Stimulated activated CD4-positive, alpha-beta T cell treated with anti-CD3 and anti-CD28 coated beads, Interleukin-15, amount 100 ng/mL, for 24 hours (primary cell): ENCODE results near the gene GSC2.

ENCODE experiments used
- DNase-seq: peaks from one replicate; pipeline ENCODE4 v3.0.0-alpha.2; 2020

GSC2 gene

DNA sequence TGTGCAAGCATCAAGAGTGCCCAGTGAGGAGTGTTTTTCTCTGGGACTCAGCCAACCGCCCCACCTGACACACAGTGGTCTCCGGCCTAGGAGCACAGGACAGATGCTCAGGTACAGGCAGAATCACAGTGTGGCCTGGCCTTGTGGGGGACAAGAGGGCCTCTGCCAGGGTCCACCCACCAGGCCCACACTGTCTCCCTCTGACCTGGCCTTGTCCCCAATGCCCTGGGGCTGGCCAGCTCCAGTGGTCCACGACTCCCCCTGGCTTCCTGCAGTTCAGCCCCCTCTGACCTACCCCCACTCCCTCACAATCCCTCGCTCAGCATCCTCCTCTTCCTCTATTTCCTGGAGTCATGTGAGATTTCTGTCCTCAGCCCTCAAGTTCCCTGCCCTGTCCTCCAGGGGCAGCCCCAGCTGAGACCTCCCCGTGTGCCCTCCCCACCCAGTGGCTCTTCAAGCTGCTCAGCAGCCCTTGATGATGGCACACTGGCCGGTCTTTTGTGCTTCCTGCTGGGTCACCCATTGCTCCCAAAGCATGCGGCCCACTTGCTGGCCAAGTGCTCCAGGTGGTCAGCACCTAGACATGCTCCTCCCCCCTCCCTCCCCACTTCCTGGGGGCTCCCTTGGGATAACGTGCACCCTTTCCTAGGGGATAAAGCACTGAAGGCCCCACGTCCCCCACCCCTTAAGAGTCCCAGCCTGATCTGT is 17.2 kb downstream of the GSC2 start:
- no peak for DNase-seq

DNA sequence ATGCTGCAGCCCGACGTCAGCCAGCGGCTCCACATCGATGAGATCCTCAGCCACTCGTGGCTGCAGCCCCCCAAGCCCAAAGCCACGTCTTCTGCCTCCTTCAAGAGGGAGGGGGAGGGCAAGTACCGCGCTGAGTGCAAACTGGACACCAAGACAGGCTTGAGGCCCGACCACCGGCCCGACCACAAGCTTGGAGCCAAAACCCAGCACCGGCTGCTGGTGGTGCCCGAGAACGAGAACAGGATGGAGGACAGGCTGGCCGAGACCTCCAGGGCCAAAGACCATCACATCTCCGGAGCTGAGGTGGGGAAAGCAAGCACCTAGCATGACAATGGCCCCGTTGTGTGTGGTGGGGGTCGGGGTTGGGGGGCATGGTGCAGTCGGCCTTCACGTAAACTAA is 17.9 kb downstream of the GSC2 start:
- no peak for DNase-seq

DNA sequence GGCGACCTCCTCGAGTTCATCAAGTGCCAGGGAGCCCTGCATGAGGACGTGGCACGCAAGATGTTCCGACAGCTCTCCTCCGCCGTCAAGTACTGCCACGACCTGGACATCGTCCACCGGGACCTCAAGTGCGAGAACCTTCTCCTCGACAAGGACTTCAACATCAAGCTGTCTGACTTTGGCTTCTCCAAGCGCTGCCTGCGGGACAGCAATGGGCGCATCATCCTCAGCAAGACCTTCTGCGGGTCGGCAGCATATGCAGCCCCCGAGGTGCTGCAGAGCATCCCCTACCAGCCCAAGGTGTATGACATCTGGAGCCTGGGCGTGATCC is 18.4 kb downstream of the GSC2 start:
- no peak for DNase-seq

DNA sequence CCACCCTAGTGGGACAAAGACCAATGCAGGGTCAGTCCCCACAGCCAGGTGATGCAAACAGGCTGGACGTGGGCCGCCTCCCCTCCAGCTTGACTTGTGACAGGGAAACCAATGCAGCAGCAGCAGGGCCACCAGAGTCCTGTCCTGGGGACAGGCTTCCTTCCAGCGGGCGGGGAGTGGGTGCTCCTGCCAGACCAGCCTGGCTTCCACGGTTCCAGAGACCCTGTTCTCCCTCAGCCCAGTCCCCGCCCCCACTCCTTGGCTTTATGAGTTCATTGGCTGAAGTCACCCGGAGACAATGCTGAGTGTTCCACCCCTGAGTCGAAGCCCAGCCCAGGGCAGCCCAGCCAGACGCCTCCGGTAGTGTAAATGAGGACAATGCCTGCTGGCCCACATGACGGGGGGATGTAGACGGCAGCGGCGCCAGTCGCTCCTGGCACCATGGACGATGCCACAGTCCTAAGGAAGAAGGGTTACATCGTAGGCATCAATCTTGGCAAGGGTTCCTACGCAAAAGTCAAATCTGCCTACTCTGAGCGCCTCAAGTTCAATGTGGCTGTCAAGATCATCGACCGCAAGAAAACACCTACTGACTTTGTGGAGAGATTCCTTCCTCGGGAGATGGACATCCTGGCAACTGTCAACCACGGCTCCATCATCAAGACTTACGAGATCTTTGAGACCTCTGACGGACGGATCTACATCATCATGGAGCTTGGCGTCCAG is 19.0 kb downstream of the GSC2 start, which contains the start of gene TSSK2:
Gene TSSK2 (plus strand): TSS at position 350 of the 726 bp plus-strand sequence. CDS start 92 bp downstream, at position 442.
- DNase-seq = no peak

DNA sequence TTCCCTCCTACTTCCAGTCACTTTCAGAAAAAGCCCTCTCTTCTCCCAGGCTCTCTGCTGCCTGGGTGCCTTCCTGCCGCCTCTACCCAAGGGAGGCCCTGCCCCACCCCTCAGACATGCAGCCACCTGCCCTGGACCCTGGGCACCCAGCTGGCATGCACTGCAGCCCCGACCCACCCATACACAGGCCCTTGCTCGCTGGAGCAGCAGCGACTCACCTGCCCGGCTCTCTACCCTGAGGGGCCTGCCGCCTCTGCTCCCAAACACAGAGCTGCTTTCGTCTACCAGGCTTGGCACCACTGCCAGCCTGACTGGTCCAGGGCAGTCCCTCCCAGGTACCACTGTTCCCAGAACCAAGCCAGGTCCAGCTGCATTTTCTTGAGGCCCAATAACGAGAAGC is 20.2 kb downstream of the GSC2 start:
- no peak for DNase-seq

DNA sequence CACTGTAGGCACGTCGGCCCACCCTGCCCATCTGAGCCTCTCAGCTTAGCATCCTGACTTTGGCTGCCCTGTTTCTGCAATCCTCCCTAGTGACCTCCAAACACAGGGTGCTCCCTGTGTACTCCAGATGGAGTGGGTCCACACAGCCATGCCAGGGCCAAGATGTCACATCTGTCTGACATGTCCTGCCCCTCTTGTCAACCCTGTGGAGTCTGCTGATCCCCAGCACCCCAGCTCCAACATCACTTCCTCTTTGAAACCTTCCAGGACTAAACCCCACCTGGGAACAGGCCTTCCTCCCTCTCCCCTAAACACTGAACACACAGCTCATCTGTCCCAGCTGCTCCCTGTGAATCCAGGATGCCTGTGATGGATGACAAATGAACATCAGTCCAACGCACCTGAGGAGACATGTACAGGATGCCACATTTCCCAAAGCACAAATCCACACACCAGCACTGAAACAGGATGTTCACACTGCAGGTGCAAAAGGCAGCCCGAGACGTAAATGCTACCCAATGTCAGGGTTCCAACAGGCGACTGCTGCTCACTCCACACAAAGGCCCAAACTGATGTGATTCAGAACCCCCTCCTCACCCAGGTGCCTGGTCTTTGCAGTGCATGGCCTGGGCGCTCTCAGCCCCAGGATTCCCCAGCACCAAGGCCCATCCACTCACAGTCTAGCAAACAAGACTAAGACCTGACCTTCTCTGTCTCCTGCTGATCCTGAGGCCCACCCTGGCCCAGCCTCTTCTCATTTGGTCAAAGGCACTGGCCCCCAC is 21.0 kb downstream of the GSC2 start:
- DNase-seq = no peak

DNA sequence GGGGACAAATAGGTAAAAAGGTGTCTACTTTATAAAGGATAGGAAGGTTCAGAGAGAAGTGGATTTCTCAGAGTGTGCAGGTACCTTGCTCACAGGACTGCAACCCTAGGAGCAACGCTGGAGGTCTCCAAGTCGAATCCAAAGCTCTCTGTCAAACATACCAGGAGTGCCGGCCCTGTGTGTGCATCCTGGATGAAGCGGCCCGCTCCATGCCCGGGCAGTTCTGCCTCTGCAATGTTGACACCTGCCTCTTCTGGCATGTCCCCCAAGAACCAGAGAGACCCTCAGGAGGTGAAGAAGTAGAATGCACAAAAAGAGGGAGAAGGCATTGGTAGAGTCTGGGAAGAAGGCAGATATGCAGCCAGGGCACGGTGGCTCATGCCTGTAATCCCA is 22.1 kb downstream of the GSC2 start:
- no peak for DNase-seq

DNA sequence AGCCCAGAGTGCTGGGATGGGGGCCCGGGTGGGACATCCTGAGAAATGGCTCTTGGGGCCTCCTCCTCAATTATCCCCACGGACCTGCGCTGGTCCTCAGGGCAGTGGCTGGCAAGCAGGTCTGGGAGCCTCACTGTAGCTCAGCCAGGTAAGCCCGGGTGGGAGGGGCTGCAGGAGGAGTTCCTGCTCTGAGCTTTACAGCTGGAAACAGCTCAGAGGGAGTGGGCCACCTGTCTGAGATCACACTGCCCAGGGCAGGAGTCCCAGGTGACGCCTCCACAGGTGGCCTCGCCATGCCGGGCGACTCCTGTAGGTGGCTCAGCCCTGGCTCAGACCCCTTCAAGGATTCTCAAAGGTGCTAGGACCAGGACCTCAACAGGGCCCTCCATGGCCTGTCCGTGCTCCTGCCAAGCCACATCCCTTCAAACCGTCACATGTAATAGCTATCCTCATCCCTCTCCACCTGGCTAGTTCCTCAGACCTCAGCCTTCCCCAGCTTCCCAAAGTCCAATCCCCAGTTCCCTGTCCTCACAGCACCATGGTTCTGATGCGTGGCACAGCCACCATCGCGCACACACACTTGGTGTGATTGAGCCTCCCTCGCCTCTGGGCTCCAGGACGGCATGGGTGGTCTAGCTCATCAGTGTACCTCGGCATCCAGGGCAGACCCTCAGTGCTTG is 22.6 kb downstream of the GSC2 start:
- no peak for DNase-seq

DNA sequence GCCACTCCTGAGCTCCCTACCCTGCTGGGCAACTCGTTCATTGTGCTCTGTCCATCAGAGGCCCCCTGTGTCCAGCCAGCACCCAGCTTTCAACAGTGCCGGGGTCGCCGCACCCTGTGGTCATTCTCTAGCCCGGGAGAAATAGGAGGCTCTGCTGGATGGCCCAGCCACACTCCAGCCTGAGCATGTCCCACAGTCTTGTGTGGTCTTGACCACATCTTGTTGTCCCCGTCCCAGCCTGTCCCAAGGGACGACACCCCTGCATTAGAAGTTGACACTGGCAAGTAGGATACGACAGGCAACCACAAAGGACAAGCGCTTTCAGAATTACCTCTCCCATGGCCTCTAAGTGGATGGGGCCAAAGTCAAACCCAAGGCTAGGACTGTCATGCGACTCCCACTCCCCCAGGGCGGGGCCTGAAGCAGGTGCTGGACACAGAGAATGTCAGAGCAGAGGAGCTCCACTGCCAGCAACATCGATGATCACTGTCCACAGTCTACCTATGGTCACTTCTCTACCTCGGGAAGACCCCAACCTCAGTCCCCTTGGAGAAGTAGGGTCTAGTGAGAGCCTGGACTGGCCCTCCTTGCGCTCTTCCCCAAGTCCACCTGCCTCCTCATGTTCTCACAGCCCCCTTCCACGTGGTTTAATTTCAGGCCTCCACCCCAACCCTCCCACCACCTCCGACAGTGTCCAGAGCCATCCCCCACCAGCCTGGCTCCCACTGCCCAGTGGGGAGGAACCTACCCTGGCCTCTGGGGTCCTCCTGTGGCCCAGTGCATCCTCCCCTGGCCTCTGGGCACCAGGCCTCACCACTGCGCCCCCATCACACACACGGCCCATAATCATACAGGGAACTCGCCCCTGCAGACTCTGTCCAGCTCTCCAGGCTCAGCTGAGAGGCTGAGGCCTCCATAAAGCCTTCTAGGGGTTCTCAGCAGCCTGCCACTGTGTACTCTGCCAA is 23.5 kb downstream of the GSC2 start:
- DNase-seq = no peak

DNA sequence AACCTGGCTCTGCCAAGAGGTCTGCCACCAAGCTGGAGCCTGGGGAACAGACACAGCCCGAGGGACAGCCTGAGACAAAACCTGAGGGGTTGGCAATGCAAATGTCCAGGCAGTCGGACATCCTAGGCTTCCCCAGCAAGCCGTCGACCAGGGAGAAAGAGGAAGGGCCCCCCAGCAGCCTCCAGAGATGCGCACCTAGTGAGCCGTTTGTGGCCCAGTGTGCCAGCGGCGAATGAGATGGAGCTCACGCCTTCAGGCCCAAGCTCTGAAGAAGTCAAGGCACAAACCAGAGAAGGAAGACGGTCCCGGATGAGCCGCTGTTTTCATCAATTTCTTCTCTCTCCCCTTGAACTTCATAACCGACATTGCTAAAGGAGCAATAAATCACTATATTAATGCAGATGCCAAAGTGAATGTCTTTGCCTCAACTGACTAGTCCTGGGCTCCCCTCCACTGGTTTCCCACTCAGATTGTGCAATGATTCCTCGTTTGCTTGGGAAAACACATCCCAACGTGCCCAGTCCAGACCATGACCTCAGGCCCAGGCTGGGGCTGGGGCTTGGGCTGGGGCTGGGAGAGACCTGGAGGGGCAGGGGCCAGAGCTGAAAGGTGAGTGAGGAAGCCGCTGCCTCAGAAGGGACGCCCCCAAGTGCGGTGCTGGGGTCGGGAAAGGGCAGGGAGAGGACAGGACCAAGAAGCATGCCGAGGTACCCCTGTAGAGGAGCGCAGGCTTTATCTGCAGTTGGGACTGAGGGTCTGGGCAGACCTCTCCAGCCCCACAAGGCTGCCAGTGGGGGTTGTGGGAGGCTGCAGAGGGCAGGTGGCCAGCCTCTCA is 24.4 kb downstream of the GSC2 start:
- no peak for DNase-seq

DNA sequence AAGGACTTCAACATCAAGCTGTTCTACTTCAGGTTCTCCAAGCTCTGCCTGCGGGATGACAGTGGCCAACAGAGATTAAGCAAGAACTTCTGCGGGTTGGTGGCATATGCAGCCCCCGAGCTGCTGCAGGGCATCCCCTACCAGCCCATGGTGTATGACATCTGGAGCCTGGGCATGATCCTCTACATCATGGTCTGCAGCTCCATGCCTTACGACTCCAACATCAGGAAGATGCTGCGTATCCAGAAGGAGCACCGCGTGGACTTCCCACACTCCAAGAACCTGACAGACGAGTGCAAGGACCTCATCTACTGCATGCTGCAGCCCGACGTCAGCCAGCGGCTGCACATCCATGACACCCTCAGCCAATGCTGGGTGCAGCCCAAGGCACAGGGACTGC is 25.1 kb downstream of the GSC2 start:
- no peak for DNase-seq

DNA sequence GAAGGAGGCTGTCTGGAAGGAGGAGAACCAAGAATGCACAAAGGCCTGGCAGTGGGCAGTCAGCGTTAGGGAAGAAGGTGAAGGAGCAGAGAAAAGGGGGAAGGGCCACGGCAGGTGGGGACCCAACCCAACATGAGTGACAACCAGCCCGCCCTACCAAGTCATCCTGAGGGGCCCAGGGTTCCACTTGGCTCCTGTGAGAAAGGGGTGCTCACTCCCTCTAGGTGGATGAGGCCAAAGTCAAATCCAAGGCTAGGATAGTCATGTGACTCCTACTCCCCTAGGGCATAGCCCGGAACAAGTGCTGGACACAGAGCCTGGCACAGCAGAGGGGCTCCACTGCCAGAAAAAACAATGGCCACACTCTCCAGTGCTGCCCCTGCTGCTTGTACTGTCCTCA is 25.7 kb downstream of the GSC2 start:
- DNase-seq = no peak

DNA sequence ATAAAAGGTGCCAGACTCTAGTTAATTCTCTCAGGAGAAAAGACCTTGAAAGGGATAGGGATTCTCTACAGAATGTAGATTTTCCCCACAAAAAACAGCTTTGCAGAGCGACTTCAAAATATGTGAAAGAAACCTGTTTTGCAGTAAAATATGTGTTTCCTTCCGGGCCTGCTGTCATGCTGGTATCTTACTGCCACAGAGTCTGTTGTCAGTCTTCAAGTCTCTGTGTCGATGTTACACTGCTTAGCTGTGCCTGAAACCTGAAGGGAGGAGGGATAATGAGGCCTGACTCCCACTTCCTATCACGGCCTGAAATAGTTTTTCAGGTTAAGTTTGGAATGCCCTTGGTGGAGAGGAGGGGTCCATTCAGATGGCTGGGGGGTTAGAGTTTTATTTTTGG is 26.2 kb downstream of the GSC2 start:
- DNase-seq = no peak

DNA sequence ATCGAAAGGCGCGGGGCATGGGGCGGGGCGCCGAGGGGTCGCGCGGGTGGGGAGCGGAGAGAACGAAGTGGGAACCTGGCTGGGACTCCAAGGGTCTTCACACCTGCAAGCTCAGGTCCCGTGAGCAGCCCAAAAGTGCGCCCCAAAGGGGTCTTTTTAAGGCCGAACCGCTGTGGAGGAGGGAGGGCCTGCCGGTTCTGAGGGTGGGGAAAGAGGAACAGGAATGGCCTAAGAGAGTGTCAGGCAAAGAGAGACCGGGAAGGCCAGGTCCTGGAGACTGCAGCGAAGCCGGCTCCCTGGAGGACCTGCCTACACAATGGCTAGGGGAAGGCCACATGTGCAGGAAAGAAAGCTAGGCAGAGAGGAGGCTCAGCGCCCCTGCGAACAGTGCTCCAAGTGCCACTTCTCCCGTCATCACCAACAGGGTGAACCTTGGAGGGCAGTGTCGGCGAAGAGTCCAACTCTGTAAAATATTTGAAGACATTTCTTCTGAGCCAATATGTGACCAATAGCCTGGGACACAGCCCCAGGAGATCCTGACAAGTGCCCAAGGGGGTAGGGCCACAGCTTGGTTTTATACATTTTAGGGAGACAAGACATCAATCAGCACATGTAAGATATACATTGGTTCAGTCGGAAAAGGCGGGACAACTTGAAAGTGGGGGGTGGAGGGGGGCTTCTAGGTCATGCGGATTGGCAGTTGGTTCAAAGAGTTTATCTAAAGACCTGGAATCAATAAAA is 27.2 kb downstream of the GSC2 start:
- DNase-seq = no peak

DNA sequence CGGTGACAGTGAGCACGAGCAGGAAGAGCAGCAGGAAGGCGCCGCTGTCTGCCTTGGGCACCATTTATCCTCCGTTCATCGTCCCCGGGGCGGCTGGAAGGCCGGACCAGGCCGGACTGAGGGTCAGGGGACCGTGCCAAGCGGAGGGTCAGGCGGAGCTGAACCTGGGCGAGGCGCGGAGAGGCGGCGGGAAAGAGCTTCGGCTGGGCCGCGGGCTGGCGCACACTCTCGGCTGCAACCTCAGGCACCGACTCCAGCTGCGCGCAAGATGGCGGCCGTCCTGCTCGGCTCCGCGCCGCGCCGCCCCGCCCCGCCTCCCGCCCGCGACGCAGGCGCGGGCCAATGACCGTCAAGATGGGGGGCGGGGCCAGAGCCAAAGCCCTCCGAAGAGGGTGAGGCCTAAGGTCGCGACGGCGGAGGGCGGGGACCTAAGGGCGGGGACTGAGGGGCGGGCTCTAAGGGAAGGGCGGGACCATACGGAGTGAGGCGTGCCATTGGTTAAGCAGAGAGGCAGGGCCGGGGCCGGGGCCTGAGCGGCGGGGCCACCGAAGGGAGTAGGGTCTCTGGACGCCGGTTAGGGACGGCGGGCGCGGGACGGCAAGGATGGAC is 27.8 kb downstream of the GSC2 start, which contains the start of gene DGCR2:
Gene DGCR2 (minus strand): TSS at position 270 of the 609 bp plus-strand sequence. CDS start 206 bp downstream, at position 64.
- peak; percentile 97 for DNase-seq

DNA sequence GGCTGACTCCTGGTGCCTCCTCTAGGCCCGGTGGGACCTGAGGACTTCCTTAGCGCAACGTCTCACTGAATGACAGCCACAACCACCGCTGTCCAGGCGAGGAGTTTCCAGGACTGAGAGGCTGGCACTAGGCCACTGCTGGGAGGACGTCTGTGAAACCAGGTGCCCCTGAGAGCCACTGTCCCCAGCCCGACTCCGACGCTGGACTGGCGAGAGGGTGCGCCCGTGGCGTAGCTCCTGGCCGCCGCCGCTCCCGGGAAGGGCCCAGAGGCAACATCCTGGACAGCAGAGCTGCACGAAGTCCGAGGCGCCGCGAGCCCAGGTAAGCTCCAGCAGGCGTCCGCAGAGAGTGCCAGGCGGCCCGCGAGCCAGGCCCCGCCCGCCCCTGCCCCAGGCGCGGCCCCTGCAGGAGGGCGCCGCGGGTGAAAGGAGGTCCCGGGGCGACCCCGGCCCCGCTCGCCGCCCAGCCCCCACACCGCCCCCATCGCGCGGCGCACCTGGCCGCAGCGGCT is 28.4 kb downstream of the GSC2 start:
- DNase-seq = peak; percentile 37

DNA sequence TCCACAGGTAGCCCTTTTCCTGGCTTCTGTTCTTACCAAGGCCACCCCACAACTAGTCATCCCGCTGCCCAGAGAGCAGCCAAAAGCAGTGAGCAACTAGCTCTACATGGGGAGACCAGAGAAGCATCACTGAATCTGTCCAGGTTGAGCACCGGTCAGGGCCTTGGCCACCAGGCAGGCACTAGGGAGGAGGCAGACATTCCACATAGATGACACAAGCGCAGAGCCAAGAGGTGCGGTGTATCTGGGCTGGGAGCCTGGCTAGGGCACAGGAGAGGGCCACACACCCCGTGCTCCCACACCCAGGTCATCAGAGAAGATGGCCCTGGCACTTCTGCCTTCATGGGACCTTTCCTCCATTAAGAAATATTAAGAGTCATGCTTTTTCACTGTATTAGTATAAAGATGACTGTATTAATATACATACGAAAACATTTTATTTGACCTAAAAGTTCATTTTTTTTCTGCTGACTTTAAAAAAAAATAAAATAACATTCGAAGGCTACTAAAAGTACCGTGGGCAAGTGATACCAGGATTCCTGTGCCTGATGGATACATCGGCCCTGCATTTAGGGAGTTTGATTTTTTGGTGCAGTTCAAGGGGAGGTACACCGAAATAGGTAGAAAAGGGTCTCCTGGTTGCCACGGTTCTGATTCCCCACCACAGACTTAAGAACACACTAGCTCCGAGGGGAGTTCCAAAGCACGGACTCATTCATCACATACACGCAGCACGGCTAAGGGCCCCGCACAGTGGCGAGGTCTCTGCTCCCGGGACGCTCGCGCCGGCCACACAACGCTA is 29.1 kb downstream of the GSC2 start:
- peak; percentile 58 for DNase-seq

DNA sequence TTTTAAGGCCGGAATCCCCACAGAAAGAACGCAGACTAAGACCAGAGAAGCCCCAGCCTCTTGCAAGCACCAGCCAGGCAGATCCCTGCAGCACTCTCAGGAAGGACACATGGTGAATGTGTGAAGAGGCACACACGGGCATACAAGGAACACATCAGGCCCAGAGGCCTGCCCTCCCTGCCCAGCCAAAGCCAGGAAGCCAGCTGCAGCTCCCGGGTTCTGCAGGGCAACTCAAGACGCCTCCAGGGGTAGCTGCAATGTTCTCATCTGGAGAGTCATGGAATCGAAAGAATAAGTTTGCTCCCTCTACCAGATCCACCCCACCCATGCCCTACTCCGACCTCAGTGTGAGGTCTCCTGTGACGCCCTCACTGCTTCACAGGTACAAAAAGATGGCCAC is 30.1 kb downstream of the GSC2 start:
- DNase-seq = no peak
